Glutamatergic neuron (in vitro differentiated cells): ENCODE measurements around the gene DVL1. TPM values are rescaled to one million over a fixed set of nuclear protein-coding genes. Genes with fewer than 3 reads are reported as not detected.

Experiments used
- DNase-seq: peaks from one replicate; pipeline ENCODE4 v3.0.0; 2022
- H3K27ac Mint-ChIP-seq: one replicate; pipeline ENCODE4 v1.8.0; 2020; ENCODE audit warnings: mild to moderate bottlenecking, mixed read lengths, inconsistent platforms; ENCODE audit not compliant: unreplicated experiment
- H3K27me3 Mint-ChIP-seq: one replicate; pipeline ENCODE4 v1.8.0; 2020; ENCODE audit warnings: mild to moderate bottlenecking, moderate library complexity, mixed read lengths, inconsistent platforms; ENCODE audit not compliant: unreplicated experiment
- H3K36me3 Mint-ChIP-seq: one replicate; pipeline ENCODE4 v1.8.0; 2020; ENCODE audit warnings: mild to moderate bottlenecking, mixed read lengths, inconsistent platforms; ENCODE audit not compliant: unreplicated experiment
- H3K4me1 Mint-ChIP-seq: one replicate; pipeline ENCODE4 v1.8.0; 2020; ENCODE audit warnings: mild to moderate bottlenecking, low read depth, mixed read lengths, inconsistent platforms; ENCODE audit not compliant: unreplicated experiment
- H3K4me3 Mint-ChIP-seq: one replicate; pipeline ENCODE4 v1.8.0; 2020; ENCODE audit warnings: mild to moderate bottlenecking, mixed read lengths, inconsistent platforms; ENCODE audit not compliant: unreplicated experiment
- H3K9me3 Mint-ChIP-seq: one replicate; pipeline ENCODE4 v1.8.0; 2020; ENCODE audit warnings: mild to moderate bottlenecking, moderate library complexity, mixed read lengths, inconsistent platforms; ENCODE audit not compliant: unreplicated experiment
- CTCF ChIP-seq: fragments of 200-600 bp; sonication (generic); IDR thresholded peaks from one replicate; pipeline ENCODE4 v1.5.0; 2021; ENCODE audit not compliant: partially characterized antibody, unreplicated experiment
- total RNA-seq: library from RNA; stranded (reverse); fragmentation: NEBNext Ultra II Directional; extraction: Animal tissue kit (Norgen Biotek cat#: 25700); gene quantifications from one replicate; pipeline ENCODE4 v1.2.1, GENCODE V29; 2021; ENCODE audit not compliant: unreplicated experiment

Gene DVL1
- total RNA-seq, 1 donor from 2014 or later, result 124 TPM

DNA sequence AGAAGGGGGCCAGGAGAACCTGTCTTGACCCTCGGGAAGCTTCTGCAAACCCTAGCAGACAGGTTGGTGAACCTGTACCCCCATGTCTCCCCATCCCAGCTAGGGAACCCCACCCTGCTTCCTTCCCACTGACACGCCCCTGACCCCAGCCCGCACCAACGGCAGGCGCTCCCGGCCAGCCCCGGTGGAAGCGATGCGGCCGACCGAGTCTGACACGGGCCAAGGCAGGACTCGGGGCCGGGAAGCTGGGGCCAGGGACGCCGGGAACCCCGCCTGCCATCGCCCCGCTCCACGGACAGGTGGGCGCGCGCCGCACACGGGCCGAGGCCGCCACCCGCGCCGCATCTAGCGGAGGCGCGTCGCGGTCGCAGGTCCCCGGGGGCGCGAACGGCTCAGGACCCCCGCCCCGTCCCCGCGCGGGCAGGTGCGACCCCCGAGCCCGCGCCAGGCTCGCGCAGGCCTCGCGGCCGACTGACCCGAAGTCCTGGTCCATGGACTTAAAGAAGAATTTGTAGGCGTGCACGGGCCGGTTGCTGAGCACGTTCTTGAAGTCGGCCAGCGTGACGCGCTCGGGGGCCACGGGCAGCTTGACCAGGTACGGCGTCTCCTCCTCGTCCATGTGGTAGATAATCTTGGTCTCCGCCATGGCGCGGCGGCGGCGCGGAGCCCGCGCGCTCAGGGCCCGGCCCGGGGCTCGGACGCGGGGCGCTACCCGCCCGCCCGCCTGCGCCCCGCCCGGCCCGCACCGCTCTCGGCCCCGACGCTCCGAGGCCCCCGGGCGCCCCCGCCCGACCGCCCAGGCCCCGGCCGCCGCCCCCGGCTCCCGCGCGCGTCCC, 580 bp downstream of the DVL1 start:
- peaks cover 16% of the 10 kb centered on the region for H3K4me1 Mint-ChIP-seq
- H3K9me3 Mint-ChIP-seq, result peaks cover 3% of the 10 kb centered on the region
- no peak for DNase-seq
- peak overlapping the region; percentile 28 for H3K27ac Mint-ChIP-seq
- no peaks in the 10 kb centered on the region for H3K36me3 Mint-ChIP-seq
- H3K4me3 Mint-ChIP-seq, result peak overlapping the region; percentile 82
- H3K27me3 Mint-ChIP-seq, result peaks cover 12% of the 10 kb centered on the region
- no peak for TF ChIP-seq CTCF

- Mint-ChIP-seq H3K9me3 (peaks cover 3% of the 10 kb centered on the region), H3K27me3 (peaks cover 14% of the 10 kb centered on the region), H3K4me3 (peak overlapping the region; percentile 82), H3K4me1 (peaks cover 16% of the 10 kb centered on the region), H3K27ac (peak overlapping the region; percentile 33), H3K36me3 (no peaks in the 10 kb centered on the region)
- TF ChIP-seq CTCF, result no peak
- DNase-seq, result no peak
These were observed 1.4 kb downstream of the DVL1 start for GRCh38 chr1:1347663-1348419.

DNA sequence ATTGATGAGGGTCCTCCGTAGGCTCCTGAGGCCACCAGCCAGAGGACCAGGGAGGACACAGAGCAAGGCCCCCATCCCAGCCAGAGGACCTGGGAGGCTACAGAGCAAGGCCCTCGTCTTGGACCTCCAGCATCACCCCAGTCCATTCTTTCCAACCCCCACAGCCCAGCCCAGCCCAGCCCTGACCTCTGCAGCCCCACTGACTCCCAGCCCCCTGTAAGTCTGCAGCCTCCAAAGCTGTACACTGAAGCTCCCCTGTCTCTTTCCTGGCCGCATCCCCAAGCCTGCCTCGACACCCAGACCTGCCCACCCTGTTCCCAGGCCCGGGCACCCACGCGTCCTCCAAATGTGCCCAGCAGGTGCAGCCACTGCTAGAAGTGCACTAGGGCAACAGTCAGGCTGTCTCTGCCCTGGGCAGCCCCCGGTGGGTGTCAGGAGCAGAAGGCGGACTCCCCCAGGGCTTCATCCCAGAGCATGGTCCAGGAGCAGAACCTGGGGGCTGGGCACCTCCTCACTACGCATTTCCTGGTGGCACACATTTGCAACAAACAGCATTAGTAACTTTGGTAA, 2.1 kb downstream of the DVL1 start:
- Mint-ChIP-seq H3K27ac (no peak overlapping the region), H3K4me1 (peaks cover 10% of the 10 kb centered on the region), H3K4me3 (peak overlapping the region; percentile 82), H3K27me3 (peaks cover 8% of the 10 kb centered on the region), H3K36me3 (no peaks in the 10 kb centered on the region), H3K9me3 (peaks cover under 1% of the 10 kb centered on the region)
- no peak for TF ChIP-seq CTCF
- no peak for DNase-seq

DNA sequence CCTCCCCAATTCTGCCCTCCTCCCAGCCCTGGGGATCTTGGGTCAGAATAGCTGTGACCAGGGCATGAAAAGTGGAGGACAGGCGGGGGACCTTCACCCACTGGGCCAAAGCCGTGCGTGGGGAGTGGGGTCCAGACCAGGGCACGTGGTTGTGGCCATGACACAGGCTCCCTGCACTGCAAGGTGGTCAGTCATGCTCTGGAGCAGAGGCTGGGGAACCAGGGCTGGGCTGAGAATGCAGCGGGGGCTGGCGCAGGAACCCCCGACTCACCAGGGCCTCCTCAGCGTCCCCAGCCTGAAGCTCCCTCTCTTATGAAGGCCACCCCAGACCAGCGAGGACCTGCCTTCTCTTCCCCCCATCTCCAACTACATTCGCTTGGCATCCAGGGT, 2.7 kb downstream of the DVL1 start:
- peaks cover 7% of the 10 kb centered on the region for H3K27me3 Mint-ChIP-seq
- TF ChIP-seq CTCF, result no peak
- no peaks in the 10 kb centered on the region for H3K36me3 Mint-ChIP-seq
- no peak for DNase-seq
- peaks cover 8% of the 10 kb centered on the region for H3K4me1 Mint-ChIP-seq
- no peaks in the 10 kb centered on the region for H3K9me3 Mint-ChIP-seq
- peak overlapping the region; percentile 82 for H3K4me3 Mint-ChIP-seq
- H3K27ac Mint-ChIP-seq, result no peak overlapping the region
